ENCODE data around the gene ATP2A2. TPM values are rescaled to one million over a fixed set of nuclear protein-coding genes. Genes with fewer than 3 reads are reported as not detected.

ATP2A2 gene
- total and polyA plus RNA-seq, 10 donors: 7.8 to 143 (median 107) TPM

- intact Hi-C loops (cut with DNase I; ENCODE audit: low total_unique reads): loop anchor here (10.0 kb wide), 1 partner anchor 140 kb away; no protein-coding TSS in a partner anchor
- TF ChIP-seq POLR2A (IDR thresholded peaks at IDR 0.05) (no peak), CTCF (IDR thresholded peaks at IDR 0.05 in 8 of 11, conservative IDR thresholded peaks at IDR 0.05 in 3 of 11) (no peak), POLR2AphosphoS5 (IDR thresholded peaks at IDR 0.05) (no peak)
- H3K36me3 ChIP-seq: peaks cover 0 to 5% (median 0%) of the 10 kb centered on the region in 6 donors
- H3K9me3 ChIP-seq: no peaks in the 10 kb centered on the region
- WGBS, 5 donors: 75 to 88% (median 84%) methylated on average over 8 of the region's 8 CpGs
- H3K27ac ChIP-seq: no peak overlapping the region
- no peak overlapping the region for H3K4me3 ChIP-seq
- H3K27me3 ChIP-seq (replicated peaks in 1 of 7): no peaks in the 10 kb centered on the region
- DNase-seq: no peak
- H3K4me1 ChIP-seq: peaks cover 0 to 7% (median 0%) of the 10 kb centered on the region in 6 donors
Measured at GRCh38 chr12:110244829-110245228, 36.2 kb upstream of the ATP2A2 start.

GRCh38 chr12:110245369-110245772, 35.7 kb upstream of the ATP2A2 start:
- WGBS, 5 donors: 61 to 79% (median 77%) methylated on average over 3 of the region's 3 CpGs

GRCh38 chr12:110246636-110247339, 34.3 kb upstream of the ATP2A2 start:
- intact Hi-C loops (cut with DNase I; ENCODE audit: low total_unique reads): loop anchor here (10.0 kb wide), 1 partner anchor 142 kb away; no protein-coding TSS in a partner anchor
- WGBS, 5 donors: 85 to 96% (median 90%) methylated on average over 4 of the region's 4 CpGs
- H3K27me3 ChIP-seq (replicated peaks in 1 of 7): no peaks in the 10 kb centered on the region

More at GRCh38 chr12:110245369-110245772, 35.7 kb upstream of the ATP2A2 start:
- H3K27me3 ChIP-seq (replicated peaks in 1 of 7): no peaks in the 10 kb centered on the region
- peaks cover 0 to 7% (median 0%) of the 10 kb centered on the region in 6 donors for H3K4me1 ChIP-seq
- H3K36me3 ChIP-seq: peaks cover 0 to 5% (median 0%) of the 10 kb centered on the region in 6 donors
- TF ChIP-seq POLR2AphosphoS5 (IDR thresholded peaks at IDR 0.05): no peak
- peak in 10 of 11 experiments; percentile 9 to 71 (median 46) for TF ChIP-seq CTCF (IDR thresholded peaks at IDR 0.05 in 8 of 11, conservative IDR thresholded peaks at IDR 0.05 in 3 of 11)
- TF ChIP-seq POLR2A (IDR thresholded peaks at IDR 0.05): no peak
- no peaks in the 10 kb centered on the region for H3K9me3 ChIP-seq
- no peak overlapping the region for H3K4me3 ChIP-seq
- peak; percentile 79 for DNase-seq
- H3K27ac ChIP-seq: no peak overlapping the region
- intact Hi-C loops (cut with DNase I; ENCODE audit: low total_unique reads): loop anchor here (10.0 kb wide), 1 partner anchor 141 kb away; no protein-coding TSS in a partner anchor

More at GRCh38 chr12:110246636-110247339, 34.3 kb upstream of the ATP2A2 start:
- TF ChIP-seq CTCF (IDR thresholded peaks at IDR 0.05 in 8 of 11, conservative IDR thresholded peaks at IDR 0.05 in 3 of 11): no peak
- TF ChIP-seq POLR2A (IDR thresholded peaks at IDR 0.05): no peak
- Histone ChIP-seq H3K9me3 (no peaks in the 10 kb centered on the region), H3K27ac (no peak overlapping the region), H3K4me1 (peaks cover 0 to 7% (median 0%) of the 10 kb centered on the region in 6 donors), H3K4me3 (no peak overlapping the region), H3K36me3 (peaks cover 0 to 5% (median 0%) of the 10 kb centered on the region in 6 donors)
- DNase-seq: no peak
